Activated naive CD4-positive, alpha-beta T cell treated with anti-CD3 and anti-CD28 coated beads, Interleukin-2, amount 50 U/mL, for 72 hours (primary cell): ENCODE data around the gene AHNAK2. TPM values are rescaled to one million over a fixed set of nuclear protein-coding genes. Genes with fewer than 3 reads are reported as not detected.

Experiments
- ATAC-seq, 2 donors: fragments of 150-1000 bp; cut with Tn5 transposase; 2 replicates each; pipeline ENCODE4 v1.10.0; 2021; ENCODE audit warnings: mild to moderate bottlenecking in 2 of 2, moderate library complexity in 2 of 2
- DNase-seq, 2 donors: peaks; one replicate each; pipeline ENCODE4 v3.0.0; 2021 to 2022; ENCODE audit warnings: low spot score in 2 of 2
- H3K27ac Mint-ChIP-seq, 2 donors: one replicate each; pipeline ENCODE4 v1.8.0; 2022; ENCODE audit warnings: mild to moderate bottlenecking in 2 of 2, mixed read lengths in 2 of 2
- H3K36me3 Mint-ChIP-seq, 2 donors: one replicate each; pipeline ENCODE4 v1.8.0; 2022; ENCODE audit warnings: mixed read lengths in 2 of 2
- H3K9me3 Mint-ChIP-seq, 2 donors: one replicate each; pipeline ENCODE4 v1.8.0; 2022; ENCODE audit warnings: mixed read lengths in 2 of 2
- total RNA-seq, 2 donors: library from RNA; stranded (reverse); gene quantifications; one replicate each; pipeline ENCODE4 v1.2.3, GENCODE V29; 2022

Gene AHNAK2
- total RNA-seq, 2 donors from 2014 or later: 0.02 to 0.10 TPM

DNA sequence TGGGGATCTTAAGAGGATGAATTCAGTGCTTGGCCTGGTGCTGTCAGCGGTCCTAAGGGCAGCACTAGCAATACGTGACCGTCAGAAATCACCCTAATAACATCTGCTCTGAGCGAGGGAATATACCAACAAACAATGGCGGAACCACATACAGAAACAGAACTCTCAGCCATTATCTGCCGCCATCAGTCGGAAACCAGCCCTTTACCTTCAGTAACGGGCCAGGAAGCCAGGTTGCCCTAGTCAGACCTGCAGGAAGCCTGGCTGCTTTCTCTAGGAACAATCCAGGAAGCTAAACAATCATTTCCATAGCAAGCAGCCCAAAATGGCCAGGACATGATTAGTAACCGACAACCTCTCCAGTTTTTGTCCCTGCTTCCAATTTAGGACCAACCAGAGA, 37.1 kb upstream of the AHNAK2 start:
- peaks cover 28 to 39% of the 10 kb centered on the region in 2 donors for H3K36me3 Mint-ChIP-seq
- H3K9me3 Mint-ChIP-seq: no peaks in the 10 kb centered on the region
- peak overlapping the region in 1 of 2 donors; percentile 86 for H3K27ac Mint-ChIP-seq

GRCh38 chr14:105014631-105015030, 36.5 kb upstream of the AHNAK2 start:
- peaks cover 22 to 33% of the 10 kb centered on the region in 2 donors for H3K36me3 Mint-ChIP-seq
- no peak for ATAC-seq
- no peaks in the 10 kb centered on the region for H3K9me3 Mint-ChIP-seq
- peak overlapping the region; percentile 30 to 91 for H3K27ac Mint-ChIP-seq
- no peak for DNase-seq

More for the DNA sequence above, 37.1 kb upstream of the AHNAK2 start:
- no peak for ATAC-seq
- no peak for DNase-seq

- no peak for ATAC-seq
- Mint-ChIP-seq H3K27ac (peak overlapping the region; percentile 30 to 91), H3K9me3 (no peaks in the 10 kb centered on the region), H3K36me3 (peaks cover 16 to 27% of the 10 kb centered on the region in 2 donors)
- DNase-seq: no peak
Observed at GRCh38 chr14:105014032-105014431, 35.9 kb upstream of the AHNAK2 start.

DNA sequence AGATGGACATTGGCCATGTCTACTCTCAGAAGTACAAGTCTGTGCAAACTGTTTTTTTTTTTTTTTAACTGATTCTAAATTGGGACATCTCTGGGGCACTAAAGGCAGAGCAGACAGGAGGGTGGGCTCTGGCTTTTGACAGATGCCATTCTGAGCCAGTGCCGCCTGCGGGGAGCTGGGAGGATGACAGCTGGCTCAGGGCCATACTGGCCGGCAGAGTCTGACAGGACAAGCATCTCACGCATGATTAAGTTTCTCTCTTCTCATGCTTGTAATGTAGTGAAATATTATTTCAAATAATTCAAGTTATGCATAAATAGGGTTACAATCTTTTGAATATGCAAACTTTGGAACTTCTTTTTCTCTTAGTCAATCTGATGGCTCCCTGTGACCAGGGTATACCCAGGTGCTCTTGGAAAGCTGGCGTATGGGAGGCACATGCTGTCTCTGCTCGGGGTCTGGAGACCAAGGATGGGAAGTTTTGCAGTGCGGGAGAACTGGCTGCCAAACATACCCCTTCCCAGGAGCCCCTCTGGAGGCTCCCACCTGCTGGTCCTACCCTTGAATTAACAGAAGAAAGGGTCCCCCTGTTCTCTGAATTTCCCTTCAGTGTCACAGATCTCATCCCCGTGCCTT, 35.1 kb upstream of the AHNAK2 start:
- DNase-seq (no peak), ATAC-seq (no peak)
- peaks cover 12 to 22% of the 10 kb centered on the region in 2 donors for H3K36me3 Mint-ChIP-seq
- H3K9me3 Mint-ChIP-seq: no peaks in the 10 kb centered on the region
- H3K27ac Mint-ChIP-seq: peak overlapping the region in 1 of 2 donors; percentile 44

DNA sequence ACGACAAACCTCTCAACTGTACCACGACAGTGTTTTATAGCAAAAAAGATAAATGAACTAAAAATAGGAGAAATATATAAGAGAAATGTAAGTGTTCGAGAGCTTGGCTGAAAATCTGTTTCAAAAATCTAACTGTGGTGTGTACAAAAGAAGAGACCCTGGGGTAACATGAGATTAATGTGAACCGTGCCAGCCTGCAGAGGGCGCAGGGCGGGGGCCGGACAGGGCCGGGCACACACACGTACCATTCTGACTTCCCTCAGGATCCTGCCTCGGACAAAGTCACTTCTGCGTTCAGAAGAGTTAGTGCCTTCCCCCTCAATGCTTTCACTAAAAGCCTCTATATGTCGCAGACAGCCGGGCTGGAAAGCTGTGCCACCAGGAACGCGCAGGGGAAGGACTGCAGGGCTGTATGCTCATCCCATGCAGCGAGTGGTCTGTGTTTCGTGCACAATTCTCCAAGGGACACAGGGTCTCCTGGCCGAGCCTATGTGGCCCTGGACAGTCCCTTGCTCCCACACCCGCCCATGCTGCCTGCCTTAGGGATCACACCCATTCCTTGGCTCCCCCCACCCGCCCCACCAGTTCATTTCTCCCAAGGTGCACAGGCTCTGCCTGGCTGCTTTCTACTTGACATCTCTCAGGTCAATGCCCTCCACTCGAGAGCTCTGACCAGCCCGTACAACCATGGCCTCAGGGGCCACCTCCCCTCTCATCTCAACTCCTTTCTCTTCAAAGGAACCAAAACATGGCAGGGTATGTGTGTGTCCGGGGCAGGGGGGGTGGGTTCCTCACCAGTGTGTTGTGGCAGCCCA, 34.2 kb upstream of the AHNAK2 start:
- no peak overlapping the region for H3K27ac Mint-ChIP-seq
- no peak for ATAC-seq
- no peak for DNase-seq
- peaks cover 12 to 14% of the 10 kb centered on the region in 2 donors for H3K36me3 Mint-ChIP-seq
- H3K9me3 Mint-ChIP-seq: no peaks in the 10 kb centered on the region

DNA sequence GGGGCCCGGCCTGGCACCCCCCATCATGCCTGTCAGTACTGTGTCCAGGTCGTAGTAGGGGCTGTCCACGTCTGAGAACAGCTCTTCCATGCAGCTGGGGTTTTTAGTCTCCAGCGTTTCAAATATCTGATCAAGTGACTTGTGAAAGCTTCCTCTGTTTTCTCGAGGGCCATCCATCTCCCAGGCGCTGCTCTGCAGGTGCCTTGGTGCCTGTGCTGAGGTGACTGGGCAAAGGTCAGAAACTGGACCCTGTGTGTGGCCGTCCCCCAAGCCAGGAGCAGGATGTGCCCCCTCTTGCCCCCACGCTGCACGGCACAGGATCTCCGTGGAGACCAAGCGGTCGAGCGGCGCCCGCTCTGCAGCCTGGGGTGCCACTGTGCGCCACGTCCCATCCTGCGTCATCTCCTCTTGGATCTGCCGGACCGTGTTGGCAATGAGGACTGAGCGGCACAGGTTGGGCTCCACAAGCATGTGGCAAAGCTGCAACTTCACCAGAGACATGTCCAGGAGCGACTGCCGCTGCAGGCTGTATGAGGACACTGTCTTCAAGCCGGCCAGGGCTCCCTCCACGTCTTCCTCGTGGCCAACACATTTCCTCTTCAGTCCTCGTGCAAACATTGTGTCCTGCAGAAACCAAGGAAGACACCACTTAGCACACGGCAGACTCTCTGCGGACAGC, 33.3 kb upstream of the AHNAK2 start:
- Mint-ChIP-seq H3K9me3 (no peaks in the 10 kb centered on the region), H3K36me3 (peaks cover 8% of the 10 kb centered on the region in 2 donors), H3K27ac (no peak overlapping the region)
- ATAC-seq (no peak), DNase-seq (no peak)

- Mint-ChIP-seq H3K27ac (peak overlapping the region in 1 of 2 donors; percentile 44), H3K36me3 (peaks cover 2% of the 10 kb centered on the region in 2 donors), H3K9me3 (no peaks in the 10 kb centered on the region)
- ATAC-seq (no peak), DNase-seq (no peak)
Observed at GRCh38 chr14:105010891-105011291, 32.7 kb upstream of the AHNAK2 start.

GRCh38 chr14:105010106-105010505, 31.9 kb upstream of the AHNAK2 start:
- Mint-ChIP-seq H3K9me3 (no peaks in the 10 kb centered on the region), H3K36me3 (no peaks in the 10 kb centered on the region), H3K27ac (no peak overlapping the region)
- ATAC-seq: no peak
- no peak for DNase-seq

DNA sequence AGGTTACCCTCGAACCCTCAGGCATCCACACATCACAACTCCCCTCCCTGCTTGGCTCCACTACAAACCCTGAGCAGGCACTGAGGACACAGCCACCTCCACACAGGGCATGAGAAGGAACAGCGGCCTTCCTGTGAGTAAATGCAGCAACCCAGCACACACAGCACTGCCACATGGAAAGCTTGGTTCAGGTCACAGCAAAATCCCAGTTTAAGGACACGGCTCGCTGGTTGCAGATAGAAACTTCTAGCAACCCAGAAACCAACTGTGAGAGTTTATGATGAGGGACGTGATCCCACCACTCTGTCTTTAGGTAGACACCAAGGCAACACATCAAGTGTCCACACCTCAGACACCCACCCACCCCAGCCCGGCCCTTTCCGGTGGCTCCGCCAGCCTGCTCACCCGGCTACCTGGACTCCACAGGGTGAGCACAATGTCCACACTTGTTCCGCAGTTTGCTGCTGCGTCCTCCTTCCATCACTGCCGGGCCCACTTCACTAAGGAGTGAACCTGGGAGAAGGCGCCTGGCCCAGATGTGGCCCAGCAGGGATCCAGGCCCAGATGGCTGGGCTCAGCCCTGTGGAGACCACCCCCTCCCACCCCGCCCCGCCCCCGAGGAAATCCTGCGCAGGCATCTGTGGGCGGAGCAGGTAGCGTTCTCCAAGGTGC, 29.6 kb upstream of the AHNAK2 start:
- Mint-ChIP-seq H3K27ac (no peak overlapping the region), H3K36me3 (no peaks in the 10 kb centered on the region), H3K9me3 (no peaks in the 10 kb centered on the region)
- DNase-seq (no peak), ATAC-seq (no peak)

GRCh38 chr14:105006831-105007592, 28.8 kb upstream of the AHNAK2 start:
- no peaks in the 10 kb centered on the region for H3K36me3 Mint-ChIP-seq
- no peaks in the 10 kb centered on the region for H3K9me3 Mint-ChIP-seq
- peak overlapping the region in 1 of 2 donors; percentile 50 for H3K27ac Mint-ChIP-seq
- ATAC-seq (peak; percentile 4 to 19), DNase-seq (no peak)

DNA sequence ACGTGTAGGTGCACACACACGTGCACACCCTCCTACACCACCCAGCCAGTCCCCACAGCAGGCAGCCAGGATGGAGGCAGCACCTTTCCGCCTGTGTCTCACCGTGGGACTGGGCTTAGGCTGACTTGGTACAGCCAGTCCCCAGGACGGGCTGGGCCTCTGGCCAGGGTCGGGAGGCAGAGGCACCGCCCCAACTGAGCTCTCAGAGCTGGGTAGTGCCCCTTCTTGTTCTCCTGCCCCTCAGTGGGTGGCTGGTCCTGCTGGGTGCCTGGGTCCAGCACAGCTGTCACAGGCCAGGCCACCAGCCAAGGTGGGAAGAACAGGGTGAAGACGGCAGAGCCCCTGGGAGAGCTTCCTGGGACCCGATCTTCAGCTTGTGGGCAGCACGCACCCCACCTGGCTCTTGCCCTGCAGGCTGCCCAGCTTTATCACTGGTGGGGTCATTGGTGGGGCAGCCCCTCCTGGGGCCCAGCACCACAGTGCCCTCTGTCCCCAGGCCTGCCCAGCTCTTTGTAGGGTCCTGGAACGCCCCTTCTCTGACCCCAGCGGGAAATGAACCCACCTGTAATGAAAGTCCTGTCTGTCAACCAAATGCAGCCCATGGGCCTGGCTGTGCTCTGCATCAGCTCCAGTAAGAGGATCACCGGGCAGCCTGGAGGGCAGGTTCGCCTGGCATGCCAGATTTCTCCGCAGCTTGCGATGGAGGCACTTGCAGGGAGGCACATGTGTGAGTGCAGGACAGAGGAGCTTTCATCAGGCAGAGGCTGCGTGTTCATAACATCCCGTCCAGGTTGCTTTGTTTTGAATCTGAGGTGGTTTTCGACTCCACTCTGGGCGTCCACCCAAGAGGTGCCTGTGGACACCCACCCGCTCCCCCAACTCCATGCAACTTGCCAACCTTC, 28.0 kb upstream of the AHNAK2 start:
- H3K9me3 Mint-ChIP-seq: no peaks in the 10 kb centered on the region
- DNase-seq: no peak
- ATAC-seq: peak; percentile 27 to 33
- H3K36me3 Mint-ChIP-seq: no peaks in the 10 kb centered on the region
- peak overlapping the region in 1 of 2 donors; percentile 50 for H3K27ac Mint-ChIP-seq

GRCh38 chr14:105005329-105005928, 27.3 kb upstream of the AHNAK2 start:
- ATAC-seq (peak; percentile 29 to 45), DNase-seq (no peak)
- Mint-ChIP-seq H3K27ac (no peak overlapping the region), H3K36me3 (no peaks in the 10 kb centered on the region), H3K9me3 (no peaks in the 10 kb centered on the region)

GRCh38 chr14:104999361-104999760, 21.2 kb upstream of the AHNAK2 start:
- no peak overlapping the region for H3K27ac Mint-ChIP-seq
- H3K36me3 Mint-ChIP-seq: no peaks in the 10 kb centered on the region
- DNase-seq (no peak), ATAC-seq (no peak)
- H3K9me3 Mint-ChIP-seq: no peaks in the 10 kb centered on the region

DNA sequence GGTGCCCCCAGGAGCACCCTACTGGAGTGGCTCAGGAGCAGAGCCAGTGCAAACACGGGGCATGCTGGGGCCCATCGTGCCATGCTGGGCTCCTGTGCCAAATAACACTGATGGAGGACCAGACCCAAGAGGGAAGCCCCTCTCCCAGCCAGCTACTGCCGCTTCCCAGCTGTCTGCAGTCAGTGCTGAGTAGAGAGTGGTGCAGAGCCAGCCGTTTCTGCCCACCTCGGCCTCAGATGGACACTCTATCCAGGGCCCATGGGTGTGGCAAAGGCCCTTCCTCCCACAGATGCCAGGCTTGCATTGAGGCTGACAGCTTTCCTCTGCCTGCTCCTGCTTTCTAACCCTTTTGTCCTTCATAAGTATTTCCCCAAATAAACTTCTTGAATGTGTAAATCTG, 20.6 kb upstream of the AHNAK2 start:
- ATAC-seq: no peak
- Mint-ChIP-seq H3K9me3 (no peaks in the 10 kb centered on the region), H3K36me3 (no peaks in the 10 kb centered on the region), H3K27ac (peak overlapping the region in 1 of 2 donors; percentile 67)
- no peak for DNase-seq

DNA sequence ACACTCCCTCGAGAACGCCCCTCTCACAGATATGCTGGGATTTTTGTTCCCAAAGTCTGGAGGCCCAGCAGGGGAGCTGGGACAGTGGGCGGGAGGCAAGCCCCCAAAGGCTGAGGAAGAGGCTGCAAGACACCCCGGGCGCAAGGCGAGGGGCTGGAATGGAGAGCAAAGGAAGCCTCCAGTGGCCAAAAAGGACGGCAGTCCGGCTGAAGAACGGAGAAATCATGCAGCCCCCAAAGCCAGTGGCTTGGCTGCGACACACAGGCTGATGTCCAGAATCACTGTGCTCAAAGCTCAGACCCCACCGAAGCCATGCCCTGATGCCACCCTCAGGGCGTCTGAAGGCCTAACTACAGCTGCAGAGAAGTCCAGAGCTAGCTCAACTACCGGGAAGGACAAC, 18.3 kb upstream of the AHNAK2 start:
- Mint-ChIP-seq H3K9me3 (peaks cover 0 to 3% of the 10 kb centered on the region in 2 donors), H3K36me3 (no peaks in the 10 kb centered on the region), H3K27ac (no peak overlapping the region)
- ATAC-seq (no peak), DNase-seq (no peak)
